ENCODE measurements around the gene COG5. TPM values are rescaled to one million over a fixed set of nuclear protein-coding genes. Genes with fewer than 3 reads are reported as not detected.

Gene COG5
- polyA plus RNA-seq, 1 of the 3 experiments (the other 2 are of a cell fraction): 21.2 TPM

DNA sequence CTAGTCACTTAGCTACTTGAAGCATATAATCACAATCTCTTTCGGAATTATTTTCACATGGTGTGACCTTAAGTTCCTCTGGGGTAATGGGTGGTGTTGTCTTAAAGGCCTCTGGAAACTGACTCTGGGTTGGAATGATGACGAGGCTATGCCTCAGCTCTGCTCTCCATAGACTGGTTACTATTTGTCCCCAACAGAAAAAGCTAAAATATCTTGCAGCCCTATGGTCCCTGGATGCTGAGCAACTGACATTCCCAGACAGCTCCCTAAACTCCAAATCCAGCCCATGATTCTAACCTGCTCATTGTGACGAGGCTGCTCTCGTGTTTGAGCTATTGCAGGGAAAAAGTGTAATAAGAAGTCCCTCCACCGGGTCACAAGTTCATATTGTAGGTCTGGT lies 343.4 kb downstream of the COG5 start:
- no peaks in the 10 kb centered on the region for H3K9me3 ChIP-seq
- H3K4me1 ChIP-seq (ENCODE audit: control insufficient read depth in 1 of 2, insufficient read depth in 2 of 2, low read depth in 1 of 2, low read length in 1 of 2): no peaks in the 10 kb centered on the region
- no peak for DNase-seq
- no peaks in the 10 kb centered on the region for H3K79me2 ChIP-seq (ENCODE audit: insufficient read depth)
- no peak for TF ChIP-seq NFIC (IDR thresholded peaks at IDR 0.05; ENCODE audit: borderline replicate concordance)
- TF ChIP-seq NRF1 (IDR thresholded peaks at IDR 0.05; ENCODE audit: low read depth, low read length): no peak
- TF ChIP-seq, protein P1, sequence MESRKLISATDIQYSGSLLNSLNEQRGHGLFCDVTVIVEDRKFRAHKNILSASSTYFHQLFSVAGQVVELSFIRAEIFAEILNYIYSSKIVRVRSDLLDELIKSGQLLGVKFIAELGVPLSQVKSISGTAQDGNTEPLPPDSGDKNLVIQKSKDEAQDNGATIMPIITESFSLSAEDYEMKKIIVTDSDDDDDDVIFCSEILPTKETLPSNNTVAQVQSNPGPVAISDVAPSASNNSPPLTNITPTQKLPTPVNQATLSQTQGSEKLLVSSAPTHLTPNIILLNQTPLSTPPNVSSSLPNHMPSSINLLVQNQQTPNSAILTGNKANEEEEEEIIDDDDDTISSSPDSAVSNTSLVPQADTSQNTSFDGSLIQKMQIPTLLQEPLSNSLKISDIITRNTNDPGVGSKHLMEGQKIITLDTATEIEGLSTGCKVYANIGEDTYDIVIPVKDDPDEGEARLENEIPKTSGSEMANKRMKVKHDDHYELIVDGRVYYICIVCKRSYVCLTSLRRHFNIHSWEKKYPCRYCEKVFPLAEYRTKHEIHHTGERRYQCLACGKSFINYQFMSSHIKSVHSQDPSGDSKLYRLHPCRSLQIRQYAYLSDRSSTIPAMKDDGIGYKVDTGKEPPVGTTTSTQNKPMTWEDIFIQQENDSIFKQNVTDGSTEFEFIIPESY (IDR thresholded peaks at IDR 0.05; ENCODE audit: borderline replicate concordance, low read depth): no peak
- TF ChIP-seq USF2 (IDR thresholded peaks at IDR 0.05; ENCODE audit: borderline replicate concordance, low read depth, low read length): no peak
- no peak for TF ChIP-seq GATA2 (CRISPR knock-in tag; IDR thresholded peaks at IDR 0.05)
- no peak for TF ChIP-seq YY1 (IDR thresholded peaks at IDR 0.05; ENCODE audit: low read depth)
- no peak for TF ChIP-seq RFX5 (IDR thresholded peaks at IDR 0.05; ENCODE audit: low read length)
- no peak for TF ChIP-seq TCF12 (IDR thresholded peaks at IDR 0.05)
- TF ChIP-seq, protein P2, sequence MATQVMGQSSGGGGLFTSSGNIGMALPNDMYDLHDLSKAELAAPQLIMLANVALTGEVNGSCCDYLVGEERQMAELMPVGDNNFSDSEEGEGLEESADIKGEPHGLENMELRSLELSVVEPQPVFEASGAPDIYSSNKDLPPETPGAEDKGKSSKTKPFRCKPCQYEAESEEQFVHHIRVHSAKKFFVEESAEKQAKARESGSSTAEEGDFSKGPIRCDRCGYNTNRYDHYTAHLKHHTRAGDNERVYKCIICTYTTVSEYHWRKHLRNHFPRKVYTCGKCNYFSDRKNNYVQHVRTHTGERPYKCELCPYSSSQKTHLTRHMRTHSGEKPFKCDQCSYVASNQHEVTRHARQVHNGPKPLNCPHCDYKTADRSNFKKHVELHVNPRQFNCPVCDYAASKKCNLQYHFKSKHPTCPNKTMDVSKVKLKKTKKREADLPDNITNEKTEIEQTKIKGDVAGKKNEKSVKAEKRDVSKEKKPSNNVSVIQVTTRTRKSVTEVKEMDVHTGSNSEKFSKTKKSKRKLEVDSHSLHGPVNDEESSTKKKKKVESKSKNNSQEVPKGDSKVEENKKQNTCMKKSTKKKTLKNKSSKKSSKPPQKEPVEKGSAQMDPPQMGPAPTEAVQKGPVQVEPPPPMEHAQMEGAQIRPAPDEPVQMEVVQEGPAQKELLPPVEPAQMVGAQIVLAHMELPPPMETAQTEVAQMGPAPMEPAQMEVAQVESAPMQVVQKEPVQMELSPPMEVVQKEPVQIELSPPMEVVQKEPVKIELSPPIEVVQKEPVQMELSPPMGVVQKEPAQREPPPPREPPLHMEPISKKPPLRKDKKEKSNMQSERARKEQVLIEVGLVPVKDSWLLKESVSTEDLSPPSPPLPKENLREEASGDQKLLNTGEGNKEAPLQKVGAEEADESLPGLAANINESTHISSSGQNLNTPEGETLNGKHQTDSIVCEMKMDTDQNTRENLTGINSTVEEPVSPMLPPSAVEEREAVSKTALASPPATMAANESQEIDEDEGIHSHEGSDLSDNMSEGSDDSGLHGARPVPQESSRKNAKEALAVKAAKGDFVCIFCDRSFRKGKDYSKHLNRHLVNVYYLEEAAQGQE (IDR thresholded peaks at IDR 0.05; ENCODE audit: low read depth, low read length): no peak
- no peak for TF ChIP-seq MEF2A (IDR thresholded peaks at IDR 0.05; ENCODE audit: borderline replicate concordance, low read depth)
- TF ChIP-seq RCOR1 (IDR thresholded peaks at IDR 0.05; ENCODE audit: low read length): no peak
- no peak overlapping the region for H3K4me3 ChIP-seq (ENCODE audit: low read depth in 2 of 2, low read length in 1 of 2)
- 89% methylated on average over 5 of the region's 5 CpGs for WGBS (ENCODE audit: low lambda C conversion rate)
- no peaks in the 10 kb centered on the region for H3K36me3 ChIP-seq (replicated peaks in 1 of 2; ENCODE audit: control insufficient read depth in 1 of 2, insufficient read depth in 2 of 2, low read length in 1 of 2)
- H3K9me2 ChIP-seq: no peaks in the 10 kb centered on the region
- ChIA-PET POLR2A (no interaction called here), CTCF (interaction anchor here (0.6 to 1.3 kb wide), 3 partner anchors 16 to 654 kb away, joined by 3 read pairs; no protein-coding TSS in a partner anchor)
- no peaks in the 10 kb centered on the region for H4K20me1 ChIP-seq (ENCODE audit: insufficient read depth)
- no peaks in the 10 kb centered on the region for H3F3A ChIP-seq (replicated peaks; ENCODE audit: insufficient read depth)
- no peak overlapping the region for H3K27ac ChIP-seq (ENCODE audit: low read depth in 2 of 2, low read length in 1 of 2)
- no peaks in the 10 kb centered on the region for H3K27me3 ChIP-seq (ENCODE audit: insufficient read depth)
- H3K4me2 ChIP-seq: no peak overlapping the region
- no peak overlapping the region for H3K9ac ChIP-seq
- no peak overlapping the region for H2AFZ ChIP-seq (ENCODE audit: low read depth)

Measured in SK-N-SH (cell line).